ENCODE measurements around the gene ASPRV1. TPM values are rescaled to one million over a fixed set of nuclear protein-coding genes. Genes with fewer than 3 reads are reported as not detected.
A peak's percentile ranks its signal among the peaks of the same experiment; 100 is the strongest.

ASPRV1 gene
- total RNA-seq, 2 donors from 2014 or later, result 0.73 to 3.4 TPM

GRCh38 chr2:69933254-69933828, 28.1 kb downstream of the ASPRV1 start:
- peak overlapping the region; percentile 35 for H3K4me3 Mint-ChIP-seq
- peak overlapping the region; percentile 70 for H3K27ac Mint-ChIP-seq
- no peaks in the 10 kb centered on the region for H3K9me3 Mint-ChIP-seq
- H3K36me3 Mint-ChIP-seq (ENCODE audit: low read depth), result peaks cover 84% of the 10 kb centered on the region
- ATAC-seq (replicated peaks), result no peak
- H3K4me1 Mint-ChIP-seq, result peaks cover 29% of the 10 kb centered on the region
- H3K27me3 Mint-ChIP-seq, result no peaks in the 10 kb centered on the region

- H3K4me3 Mint-ChIP-seq, result peak overlapping the region; percentile 58
- no peaks in the 10 kb centered on the region for H3K9me3 Mint-ChIP-seq
- ATAC-seq (replicated peaks), result peak; percentile 41
- no peaks in the 10 kb centered on the region for H3K27me3 Mint-ChIP-seq
- H3K36me3 Mint-ChIP-seq (ENCODE audit: low read depth), result peaks cover 82% of the 10 kb centered on the region
- peaks cover 29% of the 10 kb centered on the region for H3K4me1 Mint-ChIP-seq
- peak overlapping the region; percentile 90 for H3K27ac Mint-ChIP-seq
Observed at GRCh38 chr2:69932596-69932922, 28.9 kb downstream of the ASPRV1 start.

- H3K4me3 Mint-ChIP-seq, result peak overlapping the region; percentile 58
- peak; percentile 2 for ATAC-seq (replicated peaks)
- H3K4me1 Mint-ChIP-seq, result peaks cover 29% of the 10 kb centered on the region
- H3K27ac Mint-ChIP-seq, result peak overlapping the region; percentile 90
- H3K36me3 Mint-ChIP-seq (ENCODE audit: low read depth), result peaks cover 80% of the 10 kb centered on the region
- no peaks in the 10 kb centered on the region for H3K27me3 Mint-ChIP-seq
- H3K9me3 Mint-ChIP-seq, result no peaks in the 10 kb centered on the region
Observed at GRCh38 chr2:69931832-69932595, 29.4 kb downstream of the ASPRV1 start.

GRCh38 chr2:69926849-69927515, 34.4 kb downstream of the ASPRV1 start:
- H3K27ac Mint-ChIP-seq, result no peak overlapping the region
- H3K4me3 Mint-ChIP-seq, result no peak overlapping the region
- peaks cover 85% of the 10 kb centered on the region for H3K36me3 Mint-ChIP-seq (ENCODE audit: low read depth)
- ATAC-seq (replicated peaks), result no peak
- peaks cover 11% of the 10 kb centered on the region for H3K4me1 Mint-ChIP-seq
- no peaks in the 10 kb centered on the region for H3K9me3 Mint-ChIP-seq
- H3K27me3 Mint-ChIP-seq, result no peaks in the 10 kb centered on the region

- H3K27ac Mint-ChIP-seq, result peak overlapping the region; percentile 28
- H3K9me3 Mint-ChIP-seq, result no peaks in the 10 kb centered on the region
- no peak for ATAC-seq (replicated peaks)
- no peaks in the 10 kb centered on the region for H3K27me3 Mint-ChIP-seq
- no peak overlapping the region for H3K4me3 Mint-ChIP-seq
- peaks cover 5% of the 10 kb centered on the region for H3K4me1 Mint-ChIP-seq
- H3K36me3 Mint-ChIP-seq (ENCODE audit: low read depth), result peaks cover 91% of the 10 kb centered on the region
Observed at GRCh38 chr2:69923116-69923515, 38.3 kb downstream of the ASPRV1 start.

- no peaks in the 10 kb centered on the region for H3K9me3 Mint-ChIP-seq
- peak overlapping the region; percentile 76 for H3K4me3 Mint-ChIP-seq
- peaks cover 6% of the 10 kb centered on the region for H3K4me1 Mint-ChIP-seq
- ATAC-seq (replicated peaks), result no peak
- H3K36me3 Mint-ChIP-seq (ENCODE audit: low read depth), result peaks cover 78% of the 10 kb centered on the region
- no peak overlapping the region for H3K27ac Mint-ChIP-seq
- no peaks in the 10 kb centered on the region for H3K27me3 Mint-ChIP-seq
Observed at GRCh38 chr2:69918401-69918800, 43.0 kb downstream of the ASPRV1 start.

GRCh38 chr2:69917852-69918251, 43.6 kb downstream of the ASPRV1 start:
- Mint-ChIP-seq H3K27me3 (no peaks in the 10 kb centered on the region), H3K4me3 (peak overlapping the region; percentile 76), H3K36me3 (ENCODE audit: low read depth) (peaks cover 77% of the 10 kb centered on the region), H3K9me3 (no peaks in the 10 kb centered on the region), H3K27ac (no peak overlapping the region), H3K4me1 (peaks cover 8% of the 10 kb centered on the region)
- ATAC-seq (replicated peaks), result no peak

GRCh38 chr2:69916106-69916505, 45.3 kb downstream of the ASPRV1 start:
- ATAC-seq (replicated peaks), result no peak
- Mint-ChIP-seq H3K4me1 (peaks cover 8% of the 10 kb centered on the region), H3K4me3 (peak overlapping the region; percentile 76)

GRCh38 chr2:69914950-69915945, 46.2 kb downstream of the ASPRV1 start, which contains the start of gene MXD1:
MXD1 (plus strand) TSS chr2:69915109; CDS start chr2:69915331, 222 bp downstream.
- ATAC-seq (replicated peaks), result no peak
- H3K9me3 Mint-ChIP-seq, result no peaks in the 10 kb centered on the region
- H3K4me3 Mint-ChIP-seq, result peak within 1 kb of the TSS; percentile 76
- peak within 1 kb of the TSS; percentile 88 for H3K27ac Mint-ChIP-seq
- peaks cover 72% of the 10 kb centered on the region for H3K36me3 Mint-ChIP-seq (ENCODE audit: low read depth)
- H3K27me3 Mint-ChIP-seq, result no peaks in the 10 kb centered on the region
- peaks cover 8% of the 10 kb centered on the region for H3K4me1 Mint-ChIP-seq

More at GRCh38 chr2:69916106-69916505, 45.3 kb downstream of the ASPRV1 start:
- H3K36me3 Mint-ChIP-seq (ENCODE audit: low read depth), result peaks cover 72% of the 10 kb centered on the region
- H3K27me3 Mint-ChIP-seq, result no peaks in the 10 kb centered on the region
- H3K27ac Mint-ChIP-seq, result peak overlapping the region; percentile 55
- no peaks in the 10 kb centered on the region for H3K9me3 Mint-ChIP-seq

- peak overlapping the region; percentile 88 for H3K27ac Mint-ChIP-seq
- peak overlapping the region; percentile 72 for H3K4me3 Mint-ChIP-seq
- H3K9me3 Mint-ChIP-seq, result no peaks in the 10 kb centered on the region
- peak; percentile 93 for ATAC-seq (replicated peaks)
- no peaks in the 10 kb centered on the region for H3K27me3 Mint-ChIP-seq
- H3K36me3 Mint-ChIP-seq (ENCODE audit: low read depth), result peaks cover 69% of the 10 kb centered on the region
- peaks cover 8% of the 10 kb centered on the region for H3K4me1 Mint-ChIP-seq
Observed at GRCh38 chr2:69914164-69914949, 47.1 kb downstream of the ASPRV1 start.

GRCh38 chr2:69911985-69912563, 49.4 kb downstream of the ASPRV1 start:
- Mint-ChIP-seq H3K27ac (peak overlapping the region; percentile 42), H3K36me3 (ENCODE audit: low read depth) (peaks cover 70% of the 10 kb centered on the region), H3K4me1 (peaks cover 8% of the 10 kb centered on the region), H3K4me3 (no peak overlapping the region), H3K27me3 (no peaks in the 10 kb centered on the region), H3K9me3 (no peaks in the 10 kb centered on the region)
- no peak for ATAC-seq (replicated peaks)

Data from activated T-helper 17 cell treated with anti-CD3 and anti-CD28 coated beads, Interleukin-2, amount 50 U/mL, for 72 hours (primary cell).